SU-DHL-6 (cell line): ENCODE results near the gene IPO9.

ENCODE experiments used
- H2AFZ ChIP-seq: fragments of 200-600 bp; sonication (generic); 2 replicates; pipeline ENCODE4 v1.6.1; 2014; ENCODE audit warnings: low read depth, mild to moderate bottlenecking, moderate library complexity, mixed read lengths, antibody characterized with exemption, low read length; ENCODE audit not compliant: severe bottlenecking
- H3F3A ChIP-seq: fragments of 200-600 bp; shearing (Covaris generic); 2 replicates; pipeline ENCODE4 v1.6.0; 2016; ENCODE audit warnings: antibody characterized with exemption, mild to moderate bottlenecking; ENCODE audit not compliant: insufficient read depth
- H3K27ac ChIP-seq: fragments of 200-600 bp; sonication (generic); 2 replicates; pipeline ENCODE4 v1.5.1; 2016; ENCODE audit warnings: low read depth, mild to moderate bottlenecking, low read length, moderate library complexity, mixed read lengths
- H3K27me3 ChIP-seq: fragments of 200-600 bp; sonication (generic), shearing (Covaris generic); 2 replicates; pipeline ENCODE4 v1.6.0; 2014; ENCODE audit warnings: mild to moderate bottlenecking, low read length
- H3K36me3 ChIP-seq: fragments of 200-600 bp; sonication (generic); 2 replicates; pipeline ENCODE4 v1.6.1; 2014; ENCODE audit warnings: mild to moderate bottlenecking, low read length, mixed read lengths
- H3K4me2 ChIP-seq: fragments of 300-600, 200-600 bp; shearing (Covaris generic), sonication (generic); 2 replicates; pipeline ENCODE4 v1.6.0; 2014; ENCODE audit warnings: low read length, low read depth, mild to moderate bottlenecking; ENCODE audit not compliant: poor library complexity, severe bottlenecking
- H3K4me3 ChIP-seq: fragments of 200-600 bp; sonication (generic); 2 replicates; pipeline ENCODE4 v1.5.1; 2014; ENCODE audit warnings: antibody characterized with exemption, low read length, mild to moderate bottlenecking, mixed read lengths; ENCODE audit not compliant: insufficient read depth, poor library complexity, severe bottlenecking
- H3K79me2 ChIP-seq: fragments of 200-600 bp; sonication (generic); 2 replicates; pipeline ENCODE4 v1.6.1; 2014; ENCODE audit warnings: mild to moderate bottlenecking, low read length, moderate library complexity; ENCODE audit not compliant: insufficient read depth
- H3K9ac ChIP-seq: fragments of 200-600 bp; sonication (generic); 2 replicates; pipeline ENCODE4 v1.7.0; 2014; ENCODE audit warnings: mild to moderate bottlenecking, low read length
- H3K9me2 ChIP-seq: fragments of 200-600 bp; sonication (generic); replicated peaks from 2 replicates; pipeline ENCODE4 v1.6.1; 2014; ENCODE audit warnings: low read length; ENCODE audit not compliant: insufficient read depth
- H3K9me3 ChIP-seq: fragments of 200-600 bp; sonication (generic); 2 replicates; pipeline ENCODE4 v1.6.1; 2014; ENCODE audit warnings: low read length, mixed read lengths; ENCODE audit not compliant: insufficient read depth
- H4K20me1 ChIP-seq: fragments of 200-600 bp; sonication (generic); 2 replicates; pipeline ENCODE4 v1.6.1; 2014; ENCODE audit warnings: low read depth, mild to moderate bottlenecking, antibody characterized with exemption, low read length, moderate library complexity, mixed read lengths
- CTCF ChIP-seq: fragments of 200-600 bp; sonication (generic); IDR thresholded peaks from one replicate; pipeline ENCODE4 v1.5.1; 2017; ENCODE audit warnings: antibody characterized with exemption, mild to moderate bottlenecking, low read length, moderate library complexity; ENCODE audit not compliant: insufficient read depth, poor library complexity, severe bottlenecking
- EZH2phosphoT487 ChIP-seq: fragments of 200-600 bp; sonication (generic), shearing (Covaris generic); conservative IDR thresholded peaks from 2 replicates; pipeline ENCODE4 v1.6.1; 2018; ENCODE audit warnings: mild to moderate bottlenecking, antibody characterized with exemption, low read length, moderate library complexity, mixed read lengths

The IPO9 gene

GRCh38 chr1:201818971-201819750, 9.8 kb upstream of the IPO9 start:
- H3K27ac ChIP-seq: no peak overlapping the region
- no peaks in the 10 kb centered on the region for H3K9me2 ChIP-seq
- no peaks in the 10 kb centered on the region for H3K79me2 ChIP-seq
- H3K9me3 ChIP-seq: no peaks in the 10 kb centered on the region
- no peaks in the 10 kb centered on the region for H3F3A ChIP-seq
- no peaks in the 10 kb centered on the region for H3K27me3 ChIP-seq
- H3K4me3 ChIP-seq: no peak overlapping the region
- no peaks in the 10 kb centered on the region for H3K36me3 ChIP-seq
- H2AFZ ChIP-seq: no peak overlapping the region
- H3K4me2 ChIP-seq: no peak overlapping the region
- H3K9ac ChIP-seq: no peak overlapping the region
- TF ChIP-seq CTCF: no peak
- no peak for TF ChIP-seq EZH2phosphoT487
- no peaks in the 10 kb centered on the region for H4K20me1 ChIP-seq

- no peak overlapping the region for H3K4me3 ChIP-seq
- H3F3A ChIP-seq: no peaks in the 10 kb centered on the region
- H4K20me1 ChIP-seq: no peaks in the 10 kb centered on the region
- no peak overlapping the region for H2AFZ ChIP-seq
- no peak overlapping the region for H3K27ac ChIP-seq
- H3K9me3 ChIP-seq: no peaks in the 10 kb centered on the region
- TF ChIP-seq CTCF: no peak
- H3K36me3 ChIP-seq: no peaks in the 10 kb centered on the region
- H3K79me2 ChIP-seq: no peaks in the 10 kb centered on the region
- no peak overlapping the region for H3K9ac ChIP-seq
- H3K27me3 ChIP-seq: no peaks in the 10 kb centered on the region
- no peaks in the 10 kb centered on the region for H3K9me2 ChIP-seq
- H3K4me2 ChIP-seq: no peak overlapping the region
Measured at GRCh38 chr1:201820413-201820812, 8.5 kb upstream of the IPO9 start.

GRCh38 chr1:201825245-201825644, 3.7 kb upstream of the IPO9 start:
- H3K4me2 ChIP-seq: no peak overlapping the region
- TF ChIP-seq EZH2phosphoT487 (no peak), CTCF (no peak)
- no peak overlapping the region for H3K27ac ChIP-seq
- no peaks in the 10 kb centered on the region for H3K9me2 ChIP-seq
- no peaks in the 10 kb centered on the region for H3K36me3 ChIP-seq
- H3K9ac ChIP-seq: no peak overlapping the region
- no peaks in the 10 kb centered on the region for H3K27me3 ChIP-seq
- no peaks in the 10 kb centered on the region for H3K9me3 ChIP-seq
- H4K20me1 ChIP-seq: peaks cover 2% of the 10 kb centered on the region; the same call in 1 of the 2 replicates
- no peak overlapping the region for H3K4me3 ChIP-seq
- H2AFZ ChIP-seq: no peak overlapping the region
- no peaks in the 10 kb centered on the region for H3F3A ChIP-seq
- H3K79me2 ChIP-seq: peaks cover 12% of the 10 kb centered on the region
